Activated CD4-positive, alpha-beta T cell treated with anti-CD3 and anti-CD28 coated beads, Interleukin-2, amount 10 ng/mL, durations not matched to agents 7 days and 5 days (primary cell): ENCODE measurements around the gene TTLL11. TPM values are rescaled to one million over a fixed set of nuclear protein-coding genes. Genes with fewer than 3 reads are reported as not detected.

Experiments used
- CTCF ChIA-PET: fragments of 350-600 bp; sonication (Branson Sonifier 250); formaldehyde crosslinking; loops from one replicate; lab custom pipeline; 2021; ENCODE audit warnings: antibody characterized with exemption; lab: Charles Lee
- POLR2A ChIA-PET: fragments of 350-600 bp; sonication (Branson Sonifier 250); formaldehyde crosslinking; loops from one replicate; lab custom pipeline; 2021; ENCODE audit warnings: antibody characterized with exemption; lab: Charles Lee
- DNase-seq: peaks from one replicate; pipeline ENCODE4 v3.0.0-alpha.2; 2020
- H3K27ac Mint-ChIP-seq: one replicate; pipeline ENCODE4 v1.8.0; 2021; ENCODE audit warnings: mild to moderate bottlenecking, moderate library complexity, mixed read lengths
- H3K27me3 Mint-ChIP-seq: one replicate; pipeline ENCODE4 v1.8.0; 2021; ENCODE audit warnings: mixed read lengths
- H3K36me3 Mint-ChIP-seq: one replicate; pipeline ENCODE4 v1.8.0; 2021; ENCODE audit warnings: low read depth, mixed read lengths
- H3K4me1 Mint-ChIP-seq: one replicate; pipeline ENCODE4 v1.8.0; 2021; ENCODE audit warnings: mixed read lengths
- H3K4me3 Mint-ChIP-seq: one replicate; pipeline ENCODE4 v1.8.0; 2021; ENCODE audit warnings: mild to moderate bottlenecking, moderate library complexity, mixed read lengths
- H3K9me3 Mint-ChIP-seq: one replicate; pipeline ENCODE4 v1.8.0; 2021; ENCODE audit warnings: mixed read lengths
- total RNA-seq, 2 experiments: library from RNA; stranded (reverse); gene quantifications; one replicate each; pipeline ENCODE4 v1.2.3, GENCODE V29; 2021

Gene TTLL11
- total RNA-seq, 2 experiments from 2014 or later = 2.6 to 3.1 TPM

GRCh38 chr9:122096620-122097415, 3.7 kb upstream of the TTLL11 start:
- H3K9me3 Mint-ChIP-seq = no peaks in the 10 kb centered on the region
- peaks cover 19% of the 10 kb centered on the region for H3K27me3 Mint-ChIP-seq
- no peak for DNase-seq
- ChIA-PET POLR2A (no interaction called here), CTCF (interaction anchor here (1.2 to 3.4 kb wide), 4 partner anchors 25 to 254 kb away, joined by 3 to 40 read pairs (median 12); no protein-coding TSS in a partner anchor)
- peaks cover 27% of the 10 kb centered on the region for H3K4me1 Mint-ChIP-seq
- H3K27ac Mint-ChIP-seq = no peak overlapping the region
- no peak overlapping the region for H3K4me3 Mint-ChIP-seq
- no peaks in the 10 kb centered on the region for H3K36me3 Mint-ChIP-seq

- DNase-seq = peak; percentile 64
- Mint-ChIP-seq H3K4me3 (no peak overlapping the region), H3K4me1 (peaks cover 39% of the 10 kb centered on the region), H3K27me3 (peaks cover 19% of the 10 kb centered on the region), H3K36me3 (no peaks in the 10 kb centered on the region), H3K9me3 (no peaks in the 10 kb centered on the region), H3K27ac (no peak overlapping the region)
- ChIA-PET CTCF (interaction anchor here (1.1 to 1.7 kb wide), 3 partner anchors 13 to 256 kb away, joined by 3 to 8 read pairs (median 3); no protein-coding TSS in a partner anchor), POLR2A (interaction anchor here (0.5 kb wide), 1 partner anchor 174 kb away, joined by 4 read pairs; no protein-coding TSS in a partner anchor)
These were observed 2.1 kb upstream of the TTLL11 start for GRCh38 chr9:122095010-122095767.

GRCh38 chr9:122091682-122092592, 1.2 kb downstream of the TTLL11 start:
- Mint-ChIP-seq H3K4me1 (peaks cover 38% of the 10 kb centered on the region), H3K36me3 (no peaks in the 10 kb centered on the region), H3K27me3 (peaks cover 15% of the 10 kb centered on the region), H3K4me3 (peak overlapping the region; percentile 84), H3K27ac (peak overlapping the region; percentile 81), H3K9me3 (no peaks in the 10 kb centered on the region)
- ChIA-PET CTCF (interaction anchor here (0.6 to 2.1 kb wide), 4 partner anchors 9 to 357 kb away, joined by 3 to 14 read pairs (median 4); no protein-coding TSS in a partner anchor), POLR2A (no interaction called here)
- DNase-seq = no peak

GRCh38 chr9:122090981-122091380, 2.1 kb downstream of the TTLL11 start:
- ChIA-PET POLR2A (no interaction called here), CTCF (interaction anchor here (2.0 to 2.1 kb wide), 2 partner anchors 12 to 33 kb away, joined by 5 to 14 read pairs; no protein-coding TSS in a partner anchor)
- H3K4me1 Mint-ChIP-seq = peaks cover 38% of the 10 kb centered on the region
- peaks cover 6% of the 10 kb centered on the region for H3K27me3 Mint-ChIP-seq
- H3K36me3 Mint-ChIP-seq = no peaks in the 10 kb centered on the region
- no peak overlapping the region for H3K27ac Mint-ChIP-seq
- H3K4me3 Mint-ChIP-seq = no peak overlapping the region
- DNase-seq = no peak
- no peaks in the 10 kb centered on the region for H3K9me3 Mint-ChIP-seq

GRCh38 chr9:122090287-122090883, 2.7 kb downstream of the TTLL11 start:
- ChIA-PET CTCF (interaction anchor here (2.0 kb wide), 1 partner anchor 12 kb away, joined by 5 read pairs; no protein-coding TSS in a partner anchor), POLR2A (no interaction called here)
- H3K27me3 Mint-ChIP-seq = peaks cover 5% of the 10 kb centered on the region
- H3K9me3 Mint-ChIP-seq = no peaks in the 10 kb centered on the region
- peaks cover 35% of the 10 kb centered on the region for H3K4me1 Mint-ChIP-seq
- no peaks in the 10 kb centered on the region for H3K36me3 Mint-ChIP-seq
- no peak overlapping the region for H3K4me3 Mint-ChIP-seq
- no peak for DNase-seq
- H3K27ac Mint-ChIP-seq = no peak overlapping the region

- H3K4me3 Mint-ChIP-seq = no peak overlapping the region
- H3K4me1 Mint-ChIP-seq = peaks cover 25% of the 10 kb centered on the region
- ChIA-PET POLR2A (no interaction called here), CTCF (interaction anchor here (1.5 to 2.0 kb wide), 2 partner anchors 10 kb away, joined by 4 to 5 read pairs; no protein-coding TSS in a partner anchor)
- no peaks in the 10 kb centered on the region for H3K36me3 Mint-ChIP-seq
- no peak for DNase-seq
- H3K27ac Mint-ChIP-seq = peak overlapping the region; percentile 15
- no peaks in the 10 kb centered on the region for H3K9me3 Mint-ChIP-seq
- H3K27me3 Mint-ChIP-seq = no peaks in the 10 kb centered on the region
These were observed 4.0 kb downstream of the TTLL11 start for GRCh38 chr9:122088880-122089706.

- no peaks in the 10 kb centered on the region for H3K9me3 Mint-ChIP-seq
- H3K36me3 Mint-ChIP-seq = no peaks in the 10 kb centered on the region
- ChIA-PET POLR2A (no interaction called here), CTCF (interaction anchor here (0.6 to 1.5 kb wide), 3 partner anchors 12 to 277 kb away, joined by 4 to 5 read pairs (median 4); no protein-coding TSS in a partner anchor)
- H3K4me3 Mint-ChIP-seq = no peak overlapping the region
- no peak overlapping the region for H3K27ac Mint-ChIP-seq
- no peak for DNase-seq
- peaks cover 18% of the 10 kb centered on the region for H3K4me1 Mint-ChIP-seq
- H3K27me3 Mint-ChIP-seq = no peaks in the 10 kb centered on the region
These were observed 5.5 kb downstream of the TTLL11 start for GRCh38 chr9:122087406-122088200.

- DNase-seq = no peak
- no peaks in the 10 kb centered on the region for H3K9me3 Mint-ChIP-seq
- POLR2A ChIA-PET = no interaction called here
- H3K36me3 Mint-ChIP-seq = no peaks in the 10 kb centered on the region
- CTCF ChIA-PET = interaction anchor here (0.6 kb wide), 1 partner anchor 278 kb away, joined by 5 read pairs; no protein-coding TSS in a partner anchor
- no peaks in the 10 kb centered on the region for H3K27me3 Mint-ChIP-seq
- no peak overlapping the region for H3K27ac Mint-ChIP-seq
- no peak overlapping the region for H3K4me3 Mint-ChIP-seq
- peaks cover 13% of the 10 kb centered on the region for H3K4me1 Mint-ChIP-seq
These were observed 6.2 kb downstream of the TTLL11 start for GRCh38 chr9:122086873-122087272.

- DNase-seq = no peak
- Mint-ChIP-seq H3K4me1 (peaks cover 1% of the 10 kb centered on the region), H3K36me3 (no peaks in the 10 kb centered on the region), H3K9me3 (no peaks in the 10 kb centered on the region), H3K27ac (no peak overlapping the region), H3K27me3 (no peaks in the 10 kb centered on the region), H3K4me3 (no peak overlapping the region)
- POLR2A ChIA-PET = no interaction called here
- CTCF ChIA-PET = no interaction called here
These were observed 7.8 kb downstream of the TTLL11 start for GRCh38 chr9:122085260-122085659.

- Mint-ChIP-seq H3K4me3 (no peak overlapping the region), H3K9me3 (no peaks in the 10 kb centered on the region), H3K4me1 (no peaks in the 10 kb centered on the region), H3K27me3 (no peaks in the 10 kb centered on the region), H3K36me3 (no peaks in the 10 kb centered on the region), H3K27ac (no peak overlapping the region)
- POLR2A ChIA-PET = no interaction called here
- DNase-seq = no peak
- CTCF ChIA-PET = interaction anchor here (1.0 kb wide), 1 partner anchor 8 kb away, joined by 4 read pairs; the partner anchor contains the start of gene TTLL11
These were observed 9.0 kb downstream of the TTLL11 start for GRCh38 chr9:122084026-122084675.
